AG04450 (cell line): ENCODE measurements around the gene TMEM185B. TPM values are rescaled to one million over a fixed set of nuclear protein-coding genes. Genes with fewer than 3 reads are reported as not detected.
A peak's percentile ranks its signal among the peaks of the same experiment; 100 is the strongest.

ENCODE experiments used
- CTCF ChIA-PET: fragments of 300-600, 350-600 bp; formaldehyde crosslinking; extraction: SDS; loops from one replicate; lab custom pipeline; 2022; ENCODE audit warnings: antibody characterized with exemption, inconsistent platforms; lab: Charles Lee
- POLR2A ChIA-PET: fragments of 350-600 bp; formaldehyde crosslinking; extraction: SDS; loops from one replicate; lab custom pipeline; 2021; ENCODE audit warnings: antibody characterized with exemption, inconsistent platforms; lab: Yijun Ruan, JAX
- DNase-seq: peaks from one replicate; pipeline ENCODE4 v3.0.0-alpha.2; 2011; ENCODE audit warnings: low read depth, low spot score
- H3K27ac ChIP-seq: one replicate; pipeline ENCODE4 v1.5.1; 2012; ENCODE audit warnings: low read depth, low read length, control low read depth
- H3K27me3 ChIP-seq: one replicate; pipeline ENCODE4 v1.6.0; 2012; ENCODE audit warnings: low read length; ENCODE audit not compliant: control insufficient read depth, insufficient read depth
- H3K4me3 ChIP-seq: 2 replicates; pipeline ENCODE4 v1.5.1; 2011; ENCODE audit warnings: mild to moderate bottlenecking, low read depth, low read length, control low read depth
- H3K9me3 ChIP-seq: 2 replicates; pipeline ENCODE4 v1.5.1; 2012; ENCODE audit warnings: low read length; ENCODE audit not compliant: control insufficient read depth, insufficient read depth
- polyA plus RNA-seq: library from polyadenylated mRNA; depleted of rRNA; stranded (reverse); fragments of >200 nt; gene quantifications from 2 replicates; pipeline ENCODE4 v1.2.3, GENCODE V29; 2011
- TF ChIP-seq, protein P1 (sequence below): IDR thresholded peaks from 2 replicates; pipeline ENCODE4 v1.5.1; 2011; ENCODE audit warnings: low read depth, low read length, control low read depth, inconsistent platforms

The TMEM185B gene
- polyA plus RNA-seq, 1 experiment = 21.8 TPM

DNA sequence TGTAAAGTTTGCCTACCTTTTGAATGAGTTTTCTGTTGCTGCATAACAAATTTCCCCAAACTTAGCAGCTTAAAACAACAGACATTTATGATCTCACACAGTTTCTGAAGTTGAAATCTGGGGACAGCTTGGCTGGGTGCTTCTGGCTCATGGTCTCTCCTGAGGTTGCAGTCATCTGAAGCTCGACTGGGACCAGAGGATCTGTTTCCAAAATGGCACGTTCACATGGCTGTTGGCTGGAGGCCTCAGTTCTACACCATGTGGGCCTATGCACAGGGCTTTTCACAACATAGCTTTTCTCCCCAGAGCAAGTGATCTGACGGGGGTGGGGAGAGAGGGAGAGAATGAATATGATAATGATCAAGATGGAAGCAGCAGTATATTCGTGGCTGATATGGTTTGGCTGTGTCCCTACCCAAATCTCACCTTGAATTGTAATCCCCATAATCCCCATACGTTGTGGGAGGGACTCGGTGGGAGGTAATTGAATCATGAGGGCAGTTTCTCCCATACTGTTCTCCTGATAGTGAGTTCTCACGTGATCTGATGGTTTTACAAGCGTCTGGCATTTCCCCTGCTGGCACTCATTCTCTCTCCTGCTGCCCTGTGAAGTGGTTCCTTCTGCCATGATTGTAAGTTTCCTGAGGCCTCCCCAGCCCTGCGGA, 32.9 kb upstream of the TMEM185B start:
- Histone ChIP-seq H3K9me3 (peaks cover 17% of the 10 kb centered on the region), H3K27me3 (peaks cover 1% of the 10 kb centered on the region), H3K27ac (no peak overlapping the region), H3K4me3 (no peak overlapping the region)
- ChIA-PET CTCF (interaction anchor here (1.0 to 6.6 kb wide), 3 partner anchors 27 to 57 kb away, joined by 3 to 40 read pairs (median 7); no protein-coding TSS in a partner anchor), POLR2A (no interaction called here)
- TF ChIP-seq, protein P1, sequence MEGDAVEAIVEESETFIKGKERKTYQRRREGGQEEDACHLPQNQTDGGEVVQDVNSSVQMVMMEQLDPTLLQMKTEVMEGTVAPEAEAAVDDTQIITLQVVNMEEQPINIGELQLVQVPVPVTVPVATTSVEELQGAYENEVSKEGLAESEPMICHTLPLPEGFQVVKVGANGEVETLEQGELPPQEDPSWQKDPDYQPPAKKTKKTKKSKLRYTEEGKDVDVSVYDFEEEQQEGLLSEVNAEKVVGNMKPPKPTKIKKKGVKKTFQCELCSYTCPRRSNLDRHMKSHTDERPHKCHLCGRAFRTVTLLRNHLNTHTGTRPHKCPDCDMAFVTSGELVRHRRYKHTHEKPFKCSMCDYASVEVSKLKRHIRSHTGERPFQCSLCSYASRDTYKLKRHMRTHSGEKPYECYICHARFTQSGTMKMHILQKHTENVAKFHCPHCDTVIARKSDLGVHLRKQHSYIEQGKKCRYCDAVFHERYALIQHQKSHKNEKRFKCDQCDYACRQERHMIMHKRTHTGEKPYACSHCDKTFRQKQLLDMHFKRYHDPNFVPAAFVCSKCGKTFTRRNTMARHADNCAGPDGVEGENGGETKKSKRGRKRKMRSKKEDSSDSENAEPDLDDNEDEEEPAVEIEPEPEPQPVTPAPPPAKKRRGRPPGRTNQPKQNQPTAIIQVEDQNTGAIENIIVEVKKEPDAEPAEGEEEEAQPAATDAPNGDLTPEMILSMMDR = no peak
- no peak for DNase-seq

- TF ChIP-seq, protein P1 = no peak
- H3K4me3 ChIP-seq = no peak overlapping the region
- no peak overlapping the region for H3K27ac ChIP-seq
- POLR2A ChIA-PET = no interaction called here
- H3K9me3 ChIP-seq = peaks cover 10% of the 10 kb centered on the region
- DNase-seq = no peak
- CTCF ChIA-PET = interaction anchor here (0.8 to 6.6 kb wide), 3 partner anchors 34 to 425 kb away, joined by 3 to 40 read pairs (median 4); no protein-coding TSS in a partner anchor
- H3K27me3 ChIP-seq = peaks cover 12% of the 10 kb centered on the region
Measured at GRCh38 chr2:120255071-120255470, 31.9 kb upstream of the TMEM185B start.

DNA sequence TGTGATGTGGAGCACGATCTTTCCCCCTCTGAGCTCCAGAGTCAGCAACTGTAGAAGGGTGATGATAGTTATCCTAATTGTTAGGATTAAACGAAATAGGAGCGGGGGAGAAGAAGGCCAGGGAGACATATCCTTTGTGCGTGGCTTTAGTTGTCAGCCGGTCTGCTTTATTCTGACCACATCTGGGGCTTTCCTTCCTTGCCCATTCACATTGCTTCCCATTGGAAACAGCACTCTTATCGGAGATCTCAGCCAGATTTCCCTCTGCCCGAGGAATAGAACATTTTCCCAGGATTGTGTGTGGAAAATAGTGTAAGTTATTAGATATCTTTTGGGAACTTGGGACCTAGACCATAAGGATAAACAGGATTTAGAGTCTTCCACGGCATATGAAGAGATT, 31.0 kb upstream of the TMEM185B start:
- H3K4me3 ChIP-seq = peak overlapping the region; percentile 90
- CTCF ChIA-PET = interaction anchor here (6.6 kb wide), 1 partner anchor 59 kb away, joined by 40 read pairs; no protein-coding TSS in a partner anchor
- peaks cover 12% of the 10 kb centered on the region for H3K27me3 ChIP-seq
- H3K27ac ChIP-seq = no peak overlapping the region
- H3K9me3 ChIP-seq = peaks cover 4% of the 10 kb centered on the region
- DNase-seq = no peak
- TF ChIP-seq, protein P1 = no peak
- POLR2A ChIA-PET = no interaction called here

- peak overlapping the region; percentile 90 for H3K4me3 ChIP-seq
- peaks cover 12% of the 10 kb centered on the region for H3K27me3 ChIP-seq
- CTCF ChIA-PET = interaction anchor here (0.7 to 6.6 kb wide), 6 partner anchors 14 to 282 kb away, joined by 3 to 40 read pairs (median 4); no protein-coding TSS in a partner anchor
- H3K27ac ChIP-seq = peak overlapping the region; percentile 48
- peaks cover 1% of the 10 kb centered on the region for H3K9me3 ChIP-seq
- TF ChIP-seq, protein P1 = peak; percentile 61
- POLR2A ChIA-PET = interaction anchor here (0.6 to 1.5 kb wide), 10 partner anchors 10 to 1277 kb away, joined by 3 to 11 read pairs (median 4); partner anchors contain the start of genes RNU4ATAC and TMEM185B
- DNase-seq = peak; percentile 59
Measured at GRCh38 chr2:120253021-120253882, 30.1 kb upstream of the TMEM185B start.
